ENCODE data around the gene TRIM66. TPM values are rescaled to one million over a fixed set of nuclear protein-coding genes. Genes with fewer than 3 reads are reported as not detected.

Gene TRIM66
- total and polyA plus RNA-seq, 2 of the 8 experiments (the other 6 are each of a cell fraction or from before 2014, with no cell fraction given) = 3.1 to 3.5 TPM

GRCh38 chr11:8566613-8567210 lies 115.8 kb downstream of the TRIM66 start:
- no peak overlapping the region for H3K27ac ChIP-seq (ENCODE audit: low read depth, low read length)
- ChIA-PET POLR2A (ENCODE audit: partially characterized antibody) (interaction anchor here (2.0 to 2.1 kb wide), 2 partner anchors 115 to 122 kb away, joined by 4 read pairs; partner anchors contain the start of genes RPL27A and TRIM66), CTCF (ENCODE audit: partially characterized antibody) (interaction anchor here (0.6 to 4.4 kb wide), 51 partner anchors 9 to 471 kb away, joined by 3 to 25 read pairs (median 4); partner anchors contain the start of gene LMO1)
- no peaks in the 10 kb centered on the region for H4K20me1 ChIP-seq (replicated peaks in 1 of 2; ENCODE audit: control insufficient read depth in 1 of 2, insufficient read depth in 2 of 2, low read length in 2 of 2)
- H3K18ac ChIP-seq (ENCODE audit: extremely low read depth, low read length) = no peak overlapping the region
- no peaks in the 10 kb centered on the region for H3K79me1 ChIP-seq (ENCODE audit: low read depth, low read length)
- no peak overlapping the region for H3K4me2 ChIP-seq (ENCODE audit: insufficient read depth in 1 of 2, low read depth in 2 of 2, low read length in 2 of 2)
- no peaks in the 10 kb centered on the region; a peak in 1 of 8 replicates for H3K36me3 ChIP-seq (ENCODE audit: control insufficient read depth in 2 of 4, insufficient read depth in 4 of 4, low read length in 3 of 4)
- H2BK15ac ChIP-seq (ENCODE audit: low read length) = no peak overlapping the region
- H4K91ac ChIP-seq (replicated peaks; ENCODE audit: insufficient read length, low read length) = no peak overlapping the region
- H3K4ac ChIP-seq (replicated peaks; ENCODE audit: insufficient read length, low read depth, low read length) = no peak overlapping the region
- H3K79me2 ChIP-seq (ENCODE audit: control insufficient read depth in 1 of 2, insufficient read depth in 2 of 2, low read length in 2 of 2) = no peaks in the 10 kb centered on the region
- DNase-seq (ENCODE audit: low read depth in 1 of 2, low spot score in 2 of 2) (no peak), FAIRE-seq (no peak)
- no peak overlapping the region for H2AFZ ChIP-seq (ENCODE audit: low read length)
- no peak overlapping the region for H2BK5ac ChIP-seq (ENCODE audit: low read depth, low read length)
- H3K4me3 ChIP-seq (ENCODE audit: extremely low read depth in 1 of 4, insufficient read depth in 2 of 4, low read depth in 3 of 4, low read length in 4 of 4) = no peak overlapping the region
- no peak overlapping the region for H3K23ac ChIP-seq (ENCODE audit: insufficient read length)
- no peaks in the 10 kb centered on the region for H3K23me2 ChIP-seq (ENCODE audit: low read depth, low read length)
- no peak overlapping the region for H3K14ac ChIP-seq (ENCODE audit: insufficient read length)
- no peak overlapping the region for H4K5ac ChIP-seq (ENCODE audit: insufficient read length, low read depth, low read length)
- H3K9me3 ChIP-seq (ENCODE audit: insufficient read depth in 2 of 2, low read depth in 1 of 2, low read length in 1 of 2) = peaks cover under 1 to 1% of the 10 kb centered on the region in 2 experiments; a peak in 2 of 4 replicates
- no peak overlapping the region for H2AK5ac ChIP-seq (ENCODE audit: low read depth, low read length)
- H3K9ac ChIP-seq (replicated peaks in 1 of 4; ENCODE audit: extremely low read depth in 1 of 4, low read depth in 3 of 4, low read length in 3 of 4) = no peak overlapping the region
- no peak overlapping the region for H3K56ac ChIP-seq (replicated peaks; ENCODE audit: insufficient read length, low read depth, low read length)
- no peak overlapping the region for H4K8ac ChIP-seq (ENCODE audit: extremely low read depth, insufficient read depth, low read length)
- 73% methylated on average over 5 of the region's 5 CpGs; no CpG with 5 or more reads in 1 of the 2 experiments for WGBS, 2 experiments (ENCODE audit: extremely low coverage in 1 of 2, insufficient coverage in 1 of 2, insufficient read length in 1 of 2, insufficient replicate concordance in 2 of 2, low coverage in 1 of 2, low lambda C conversion rate in 2 of 2, missing lambda C conversion rate in 1 of 2)
- no peak overlapping the region for H2BK12ac ChIP-seq (ENCODE audit: low read depth, low read length)
- TF ChIP-seq, protein P1, sequence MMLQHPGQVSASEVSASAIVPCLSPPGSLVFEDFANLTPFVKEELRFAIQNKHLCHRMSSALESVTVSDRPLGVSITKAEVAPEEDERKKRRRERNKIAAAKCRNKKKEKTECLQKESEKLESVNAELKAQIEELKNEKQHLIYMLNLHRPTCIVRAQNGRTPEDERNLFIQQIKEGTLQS (IDR thresholded peaks at IDR 0.05; ENCODE audit: insufficient read depth, low read depth, low read length) = no peak
- TF ChIP-seq EGR1 (IDR thresholded peaks at IDR 0.05; ENCODE audit: borderline replicate concordance, low read depth, low read length) = no peak
- no peak for TF ChIP-seq GABPA (IDR thresholded peaks at IDR 0.05; ENCODE audit: borderline replicate concordance, insufficient read depth, low read length)
- no peak for TF ChIP-seq CHD1 (IDR thresholded peaks at IDR 0.05; ENCODE audit: low read depth, low read length)
- TF ChIP-seq RAD21 (IDR thresholded peaks at IDR 0.05 in 1 of 2, conservative IDR thresholded peaks at IDR 0.05 in 1 of 2; ENCODE audit: low read depth in 2 of 2, low read length in 2 of 2) = peak; percentile 63 to 76
- TF ChIP-seq USF2 (IDR thresholded peaks at IDR 0.05; ENCODE audit: low read length) = no peak
- no peak for TF ChIP-seq CREB1 (IDR thresholded peaks at IDR 0.05)
- peak in 2 of 3 experiments; percentile 38 to 39; a peak in 2 of 4 replicates for TF ChIP-seq CTCF (IDR thresholded peaks at IDR 0.05; ENCODE audit: control extremely low read depth in 1 of 3, insufficient read depth in 1 of 3, low read depth in 1 of 3, low read length in 3 of 3)
- no peaks in the 10 kb centered on the region for H3K27me3 ChIP-seq (replicated peaks in 1 of 4; ENCODE audit: control insufficient read depth in 3 of 4, extremely low read depth in 1 of 4, insufficient read depth in 3 of 4, low read length in 3 of 4)
- no peak overlapping the region for H2BK20ac ChIP-seq (ENCODE audit: low read length)
- H3K4me1 ChIP-seq (replicated peaks in 1 of 4; ENCODE audit: control insufficient read depth in 3 of 4, insufficient read depth in 4 of 4, low read length in 3 of 4) = no peaks in the 10 kb centered on the region
- no peak overlapping the region for H2BK120ac ChIP-seq (replicated peaks; ENCODE audit: low read depth, low read length)
